GM12873 (cell line): ENCODE data around the gene CALD1.

ENCODE experiments used
- CTCF ChIP-seq: IDR thresholded peaks from 2 replicates; pipeline ENCODE4 v1.5.1; 2012; ENCODE audit warnings: low read depth, mild to moderate bottlenecking, moderate library complexity, low read length, control low read depth; ENCODE audit not compliant: insufficient read depth; ENCODE audit errors: missing control alignments

Gene CALD1

DNA sequence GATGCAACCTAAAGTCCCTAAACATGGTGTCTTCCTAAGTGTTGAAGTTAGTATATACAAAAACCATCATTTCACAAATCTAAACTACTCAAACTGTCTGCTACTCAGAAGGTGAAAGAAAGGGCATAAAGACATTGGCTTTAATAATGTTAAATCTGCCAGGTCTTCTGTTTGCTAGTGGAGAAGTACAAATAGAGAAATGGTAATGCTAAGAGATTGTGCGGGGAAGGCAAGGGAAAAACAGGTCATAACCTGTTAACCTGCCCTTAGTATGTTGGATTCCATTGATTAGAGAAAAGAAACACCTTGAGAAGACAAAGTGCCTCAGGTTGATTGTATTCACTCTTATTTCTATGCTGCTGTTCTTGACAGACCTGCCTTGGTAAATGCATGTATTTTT is 80.3 kb downstream of the CALD1 start:
- TF ChIP-seq CTCF = no peak

DNA sequence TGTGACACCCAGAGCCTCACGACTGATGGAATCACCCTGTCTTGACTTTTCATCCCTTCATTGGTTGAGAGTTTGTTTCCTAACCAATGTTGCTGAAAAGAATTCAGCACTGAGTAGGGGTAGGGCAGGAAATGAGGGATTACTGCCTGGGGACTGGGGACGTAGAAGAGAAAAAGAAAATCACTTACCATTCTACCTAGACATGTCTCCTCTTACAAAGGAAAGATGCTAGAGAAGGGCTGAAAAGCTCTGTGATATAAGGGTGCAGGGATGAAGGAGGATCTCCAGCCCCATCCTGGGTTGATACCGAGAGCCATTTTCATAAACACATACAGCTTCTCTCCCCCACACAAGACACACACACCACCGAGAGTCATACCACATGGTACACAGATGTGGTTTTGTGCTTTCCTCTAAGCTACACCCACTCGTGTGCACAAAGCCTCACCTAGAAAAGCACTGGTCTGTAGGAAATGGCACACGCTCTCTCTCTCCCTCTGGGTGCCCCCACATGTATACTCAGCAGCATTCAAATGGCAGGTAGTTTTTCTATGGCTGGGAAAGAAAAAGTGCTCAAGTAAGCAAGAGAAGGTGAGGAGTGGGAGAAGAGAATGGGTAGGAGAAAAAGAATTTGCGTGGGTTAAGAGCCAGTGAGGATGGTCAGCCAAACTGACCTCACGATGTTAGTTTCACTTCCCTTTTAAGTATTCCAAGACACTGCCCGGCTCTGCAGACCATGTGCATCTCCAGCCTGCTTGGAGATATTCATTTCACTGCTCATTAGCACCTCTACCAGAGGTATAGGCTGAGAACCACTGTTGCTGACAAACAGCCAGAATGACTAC is 85.8 kb downstream of the CALD1 start:
- TF ChIP-seq CTCF = no peak

- no peak for TF ChIP-seq CTCF
Observed at GRCh38 chr7:134866617-134867016, 87.2 kb downstream of the CALD1 start.

DNA sequence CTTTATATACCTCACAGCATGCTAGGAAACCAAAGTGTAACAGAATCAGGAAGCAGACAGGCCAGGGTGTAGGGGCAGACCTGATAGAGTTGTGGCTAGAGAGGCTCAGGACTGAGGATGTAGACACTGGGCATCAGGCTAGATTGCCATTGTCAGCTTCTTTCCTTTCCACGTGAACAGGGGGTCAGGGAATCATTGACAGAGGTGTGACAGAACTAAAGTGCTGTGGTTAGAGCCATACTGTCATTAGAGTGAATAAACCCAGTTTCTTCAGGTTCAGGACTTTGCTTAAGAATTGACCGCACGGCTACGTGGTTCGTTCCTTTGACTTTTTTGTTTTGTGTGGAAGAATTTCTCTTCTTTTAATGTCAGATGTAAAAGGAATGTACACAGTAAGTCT is 90.7 kb downstream of the CALD1 start:
- no peak for TF ChIP-seq CTCF

- TF ChIP-seq CTCF = no peak
Observed at GRCh38 chr7:134870781-134871180, 91.3 kb downstream of the CALD1 start.

DNA sequence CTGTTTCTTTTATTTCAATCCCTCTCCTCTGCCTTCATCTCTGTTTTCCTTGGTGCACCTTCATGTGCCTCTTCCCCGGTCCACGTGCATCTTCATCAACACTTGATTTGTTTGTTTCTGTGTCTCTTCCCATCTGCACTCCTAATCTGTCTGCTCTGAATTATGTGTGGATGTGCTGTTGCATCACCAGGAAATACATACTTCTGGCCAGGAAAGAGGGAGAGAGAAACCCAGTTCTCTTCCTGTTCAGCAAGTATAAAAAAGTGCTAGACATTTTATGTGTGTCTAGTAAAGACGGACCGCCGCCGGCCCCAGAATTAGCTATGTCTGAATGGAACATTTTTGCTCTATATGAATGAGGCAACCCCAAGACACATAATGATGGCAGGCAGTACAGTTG is 93.8 kb downstream of the CALD1 start:
- no peak for TF ChIP-seq CTCF

GRCh38 chr7:134874407-134874806 is 95.0 kb downstream of the CALD1 start:
- TF ChIP-seq CTCF = no peak
